CD4-positive, alpha-beta T cell treated with Interleukin-4 for 1 hour (primary cell): ENCODE results near the gene TAF1A.

ENCODE experiments used
- DNase-seq, 2 donors: peaks; one replicate each; pipeline ENCODE4 v3.0.0-alpha.2; 2020 to 2022

The TAF1A gene

DNA sequence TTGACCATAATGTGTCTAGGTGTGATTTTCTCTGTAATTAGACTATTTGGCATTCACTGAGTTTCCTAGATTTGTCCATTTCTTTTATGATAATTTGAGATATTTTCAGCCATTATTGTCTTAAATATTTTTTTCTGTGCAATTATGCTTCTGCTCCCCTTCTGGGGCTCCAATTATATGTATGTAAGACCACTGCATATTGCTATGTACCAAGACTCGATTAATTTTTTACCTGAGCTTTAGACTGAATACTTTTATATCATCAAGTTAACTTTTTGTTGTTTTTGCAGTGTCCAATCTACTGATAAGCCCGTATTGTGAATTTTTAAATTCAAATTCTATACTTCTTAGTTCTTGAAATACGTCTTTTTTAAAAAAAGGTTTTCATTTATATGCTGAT is 5.1 kb upstream of the TAF1A start:
- no peak for DNase-seq

DNA sequence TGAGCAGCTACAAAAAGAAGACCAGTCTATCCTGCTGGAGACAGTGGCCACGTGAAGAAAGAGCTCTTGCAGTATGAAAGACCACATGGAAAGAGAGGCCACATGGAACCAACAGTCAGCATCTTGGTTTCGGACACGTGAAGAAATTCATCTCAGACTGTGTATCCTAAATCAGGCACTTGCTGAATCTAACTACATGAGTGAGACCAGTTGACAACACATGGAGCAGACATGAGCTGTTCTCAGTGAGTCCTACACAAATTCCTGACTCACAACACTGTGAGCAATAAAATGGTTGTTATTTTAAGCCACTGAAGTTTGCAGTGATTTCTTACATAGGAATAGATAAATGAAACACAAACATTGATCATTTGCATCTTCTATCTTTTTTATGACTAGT is 2.4 kb upstream of the TAF1A start:
- DNase-seq, result no peak

DNA sequence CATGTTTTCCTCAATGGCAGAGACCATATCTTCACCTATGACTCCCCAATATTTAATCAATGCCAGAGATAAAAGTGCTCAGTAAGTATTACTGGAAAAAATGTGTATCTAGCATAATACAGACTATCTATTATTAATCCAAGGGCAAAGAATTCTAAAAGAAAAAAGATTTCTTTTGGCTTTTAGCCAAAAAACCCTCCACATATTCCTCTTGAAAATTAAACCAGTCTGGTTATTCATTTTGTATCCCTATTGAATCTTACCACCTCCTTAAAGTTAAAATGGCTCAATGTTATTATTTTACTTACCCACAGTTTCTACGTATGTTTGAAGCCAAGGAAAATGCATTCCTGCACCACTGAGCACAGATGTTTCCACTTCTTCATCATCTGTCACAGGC is 1.6 kb downstream of the TAF1A start:
- DNase-seq, result no peak

DNA sequence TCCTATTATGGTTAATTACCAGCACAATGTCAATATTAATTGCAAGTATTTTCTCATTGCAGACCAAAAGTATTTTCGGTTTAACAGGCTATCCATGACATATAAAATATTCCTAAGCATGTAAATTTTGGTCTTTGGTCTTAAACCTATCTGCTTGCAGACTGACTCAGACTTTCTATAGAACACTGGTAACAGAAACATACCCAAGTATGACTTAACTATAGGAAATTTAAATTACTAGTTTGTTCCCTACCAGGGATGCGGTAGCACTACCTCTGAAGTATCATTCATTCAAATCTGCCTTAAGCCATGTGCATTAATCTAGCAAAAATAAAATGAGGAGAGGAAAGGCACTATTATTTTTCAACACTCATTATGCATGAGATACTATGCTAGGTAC is 2.9 kb downstream of the TAF1A start:
- no peak for DNase-seq

DNA sequence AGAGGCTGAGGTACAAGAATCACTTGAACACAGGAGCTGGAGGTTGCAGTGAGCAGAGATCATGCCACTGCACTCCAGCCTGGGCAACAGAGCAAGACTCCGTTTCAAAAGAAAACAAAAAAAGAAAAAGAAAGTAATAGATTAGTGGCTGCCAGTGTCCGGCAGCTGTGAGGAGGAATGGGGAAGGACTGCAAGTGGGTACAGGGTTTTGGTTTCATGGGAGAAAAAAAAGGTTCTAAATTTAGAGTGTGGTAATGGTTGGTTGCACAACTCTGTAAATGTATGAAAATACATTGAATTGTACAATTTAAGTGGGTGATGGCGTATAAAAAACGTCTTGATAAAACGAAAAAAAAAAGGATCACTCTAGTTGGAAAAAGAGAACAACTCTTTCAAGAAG is 6.7 kb downstream of the TAF1A start:
- DNase-seq, result peak in 1 of 2 donors; percentile 12

DNA sequence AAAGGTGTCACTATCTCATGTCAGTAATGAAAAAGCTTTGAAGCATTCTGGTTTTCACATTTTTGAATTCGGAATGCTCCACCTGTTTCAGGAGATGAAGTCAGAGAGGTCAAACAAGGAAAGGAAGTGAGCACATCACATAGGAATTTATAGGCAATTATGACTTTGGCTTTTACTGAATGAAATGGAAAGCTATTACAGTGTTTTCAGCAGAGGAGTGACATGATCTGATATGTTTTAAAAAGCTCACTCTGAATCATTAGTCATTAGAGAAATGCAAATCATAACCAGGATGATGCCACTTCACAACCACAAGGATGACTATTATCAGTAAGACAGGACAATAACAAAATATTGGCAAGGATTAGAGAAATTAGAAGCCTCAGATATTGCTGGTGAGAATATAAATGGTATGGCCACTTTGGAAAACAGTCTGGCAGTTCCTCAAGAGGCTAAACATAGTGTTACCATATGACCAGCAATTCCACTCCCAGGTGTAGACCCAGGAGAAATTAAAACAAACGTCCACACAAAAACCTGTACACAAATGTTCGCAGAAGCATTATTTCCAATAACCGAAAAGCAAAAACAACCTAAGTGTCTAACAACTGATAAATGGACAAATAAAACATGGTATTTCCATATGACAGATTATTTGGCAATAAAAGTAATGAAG is 7.5 kb downstream of the TAF1A start:
- DNase-seq, result no peak

DNA sequence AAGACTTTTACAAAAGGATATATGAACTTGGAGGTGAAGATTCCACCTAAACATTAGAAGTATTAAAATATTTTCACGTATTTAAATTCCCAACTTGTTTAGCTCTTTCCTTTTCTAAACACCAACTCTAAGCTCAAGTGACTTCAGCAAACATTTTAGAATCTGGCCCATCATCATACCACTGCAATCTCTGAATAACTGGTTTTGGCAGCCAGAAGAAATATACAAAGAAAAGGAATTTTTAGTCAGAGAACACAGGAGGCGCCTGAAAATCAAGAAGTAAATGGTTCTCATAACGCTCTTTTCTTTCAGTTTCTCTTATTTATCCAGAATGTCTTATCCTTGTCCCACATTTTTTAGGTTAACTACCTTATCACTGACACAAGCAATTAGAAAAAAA is 10.4 kb downstream of the TAF1A start:
- DNase-seq, result no peak

DNA sequence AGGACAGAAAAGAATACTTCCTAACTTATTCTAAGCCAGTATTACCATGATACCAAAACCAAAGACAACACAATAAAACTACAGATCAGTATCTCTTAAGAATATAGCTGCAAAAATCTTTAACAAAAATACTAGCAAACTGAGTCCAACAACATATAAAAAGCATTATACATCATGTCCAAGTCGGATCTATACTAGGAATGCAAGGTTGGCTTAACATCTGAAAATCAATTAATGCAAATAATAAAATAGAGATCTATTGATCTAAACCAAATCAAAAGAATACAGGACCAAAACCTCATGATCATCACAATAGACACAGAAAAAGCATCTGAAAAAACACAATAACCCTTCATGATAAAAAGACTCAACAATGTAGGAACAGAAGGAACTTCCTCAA is 18.9 kb downstream of the TAF1A start:
- no peak for DNase-seq

DNA sequence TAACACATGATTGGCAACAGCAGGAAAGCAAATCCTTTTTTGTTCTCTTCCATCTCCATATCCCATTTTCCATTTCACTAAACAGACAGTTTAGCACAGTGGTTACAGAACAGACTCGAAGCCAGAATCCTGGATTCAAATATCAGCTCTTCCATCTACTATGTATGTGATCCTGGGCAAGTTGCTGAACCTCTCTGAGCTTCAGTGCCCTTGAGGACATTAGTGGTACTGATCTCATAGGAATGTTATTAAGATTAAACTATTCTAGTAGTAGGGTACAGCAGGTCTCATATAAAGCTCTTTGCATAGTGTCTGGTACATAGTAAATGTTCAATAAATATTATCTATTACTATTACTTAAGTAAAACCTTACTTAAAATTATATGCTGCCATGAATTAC is 28.1 kb downstream of the TAF1A start:
- no peak for DNase-seq

DNA sequence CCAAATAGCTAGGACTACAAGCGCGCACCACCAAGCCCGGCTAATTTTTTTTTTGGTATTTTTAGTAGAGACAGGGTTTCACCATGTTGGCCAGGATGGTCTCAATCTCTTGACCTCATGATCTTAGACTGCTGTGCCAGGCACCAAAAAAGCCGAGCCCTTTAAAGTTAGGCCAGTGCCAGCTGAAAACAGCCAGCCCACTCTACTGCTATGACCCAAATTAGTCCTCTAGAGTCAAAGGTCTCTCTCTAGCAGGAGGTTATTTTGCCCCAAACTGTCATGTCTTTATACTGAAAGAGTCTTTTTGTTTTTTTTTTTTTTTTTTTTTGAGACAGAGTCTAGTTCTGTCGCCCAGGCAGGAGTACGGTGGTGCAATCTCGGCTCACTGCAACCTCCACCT is 32.2 kb downstream of the TAF1A start:
- DNase-seq, result no peak

DNA sequence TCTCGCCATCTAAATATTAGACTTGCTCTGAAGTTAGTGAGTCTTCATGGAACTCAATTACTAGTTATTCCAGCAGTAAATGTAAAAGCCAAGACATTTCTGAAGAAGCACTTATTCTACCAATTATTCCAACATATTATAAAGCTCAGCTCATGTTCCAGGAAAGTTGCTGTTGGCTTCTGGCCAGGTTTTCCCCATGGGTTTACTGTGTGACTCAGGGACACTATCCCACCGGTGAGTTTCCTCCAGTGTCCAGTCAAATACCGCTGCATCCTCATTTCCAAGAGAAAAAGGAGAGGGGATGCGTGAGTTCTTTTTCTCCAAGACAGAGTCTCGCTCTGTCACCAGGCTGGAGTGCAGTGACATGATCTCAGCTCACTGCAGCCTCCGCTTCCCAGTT is 32.6 kb downstream of the TAF1A start:
- DNase-seq, result no peak

DNA sequence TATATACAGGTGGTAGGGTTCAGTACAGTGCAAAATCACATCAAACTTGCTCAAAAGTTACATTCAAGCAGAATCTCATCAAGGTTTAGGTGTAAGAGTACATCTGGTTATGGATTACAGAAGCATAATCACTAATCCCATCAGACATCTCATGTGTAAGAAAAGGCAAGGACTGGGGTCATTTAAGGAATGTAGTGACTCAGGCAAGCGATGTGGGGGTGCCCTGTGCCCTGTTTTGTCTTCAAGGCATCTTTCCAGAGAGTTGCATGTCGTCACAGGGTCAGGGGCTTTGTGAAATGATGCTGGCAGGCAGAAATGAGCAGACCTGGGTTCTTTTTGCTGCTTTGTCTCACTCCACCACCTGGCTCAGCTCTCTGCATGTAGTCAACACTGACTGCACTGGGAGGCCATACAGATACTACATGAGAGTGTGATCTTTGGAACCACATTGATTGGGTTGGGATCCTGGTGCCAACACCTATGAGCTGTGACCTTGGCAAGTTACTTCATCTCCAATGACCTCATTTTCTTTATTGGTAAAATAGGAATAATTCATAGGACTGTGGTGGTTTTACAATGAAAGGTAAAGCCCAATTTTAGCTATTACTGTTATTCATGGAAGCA is 33.6 kb downstream of the TAF1A start:
- no peak for DNase-seq

DNA sequence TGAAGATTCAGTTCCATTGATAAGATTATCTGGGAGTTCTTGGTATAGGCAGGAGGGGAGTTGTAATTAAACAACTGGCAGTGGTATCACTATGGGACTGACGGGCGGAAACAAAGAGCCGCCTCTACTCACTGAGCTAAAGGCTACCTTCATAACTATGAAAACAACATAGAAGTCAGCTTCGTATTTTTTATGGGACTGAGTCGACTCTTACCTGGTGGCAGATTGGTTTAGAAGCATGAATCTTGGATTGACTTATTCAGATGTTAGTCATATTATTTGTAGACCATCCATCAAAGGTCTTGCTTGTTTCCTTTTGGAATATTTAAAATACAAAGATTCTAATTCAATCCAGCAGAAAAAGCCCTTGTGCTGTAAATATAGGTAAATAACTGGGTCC is 35.6 kb downstream of the TAF1A start:
- no peak for DNase-seq

DNA sequence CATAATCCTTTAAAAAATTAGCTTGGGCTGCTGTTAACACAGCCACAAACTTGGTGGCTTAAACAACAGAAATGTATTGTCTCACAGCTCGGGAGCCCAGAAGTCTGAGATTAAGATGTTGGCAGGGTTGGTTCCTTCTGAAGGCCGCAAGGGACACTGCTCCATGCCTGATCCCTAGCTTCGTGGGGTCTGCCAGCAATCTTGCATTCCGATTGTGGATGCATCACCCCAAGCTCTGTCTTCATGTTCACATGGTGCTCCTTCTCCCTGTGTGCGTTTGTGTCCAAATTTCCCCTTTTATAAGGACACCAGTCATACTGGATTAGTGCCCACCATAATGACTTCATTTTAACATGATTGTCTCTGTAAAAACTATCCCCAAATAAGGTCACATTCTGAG is 36.9 kb downstream of the TAF1A start:
- DNase-seq, result no peak

DNA sequence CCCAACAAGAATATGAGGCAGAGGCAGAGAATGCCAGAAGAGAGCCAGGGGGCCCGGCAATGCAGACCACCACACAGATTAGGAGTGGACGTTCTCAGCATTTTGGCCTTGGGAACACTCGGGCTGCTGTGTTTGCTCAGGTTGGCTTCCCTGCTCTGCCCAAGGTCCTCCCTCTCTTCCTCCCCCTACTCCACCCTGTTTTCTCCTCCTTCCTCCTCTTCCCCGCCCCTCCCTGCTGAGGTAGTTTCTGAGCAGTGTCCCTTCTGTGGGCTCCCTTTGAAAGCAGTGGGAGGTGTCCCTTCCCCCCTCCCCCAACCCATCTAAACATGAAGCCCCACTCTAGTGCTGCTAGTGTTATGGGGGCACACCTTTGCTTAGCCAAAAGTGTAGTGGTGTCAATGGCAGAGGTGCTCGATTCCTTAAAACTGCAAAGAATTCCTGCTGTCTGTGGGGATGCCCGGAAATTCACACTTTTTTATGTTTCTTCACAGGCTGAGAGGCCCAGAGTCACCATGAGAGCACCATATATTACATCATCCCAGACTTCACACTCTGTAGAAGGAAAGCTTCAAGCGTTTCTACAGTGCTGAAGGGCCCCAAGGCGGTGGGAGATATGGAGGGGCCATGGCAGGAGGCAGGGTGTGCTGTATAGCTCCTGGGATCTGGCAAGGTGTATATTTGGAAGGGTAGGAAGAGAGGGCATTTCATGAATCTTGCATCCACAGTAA is 41.6 kb downstream of the TAF1A start, which contains the start of gene HHIPL2:
Gene HHIPL2 (minus strand): TSS at position 161 of the 728 bp plus-strand sequence. CDS start 60 bp downstream, at position 101.
- DNase-seq, result no peak

DNA sequence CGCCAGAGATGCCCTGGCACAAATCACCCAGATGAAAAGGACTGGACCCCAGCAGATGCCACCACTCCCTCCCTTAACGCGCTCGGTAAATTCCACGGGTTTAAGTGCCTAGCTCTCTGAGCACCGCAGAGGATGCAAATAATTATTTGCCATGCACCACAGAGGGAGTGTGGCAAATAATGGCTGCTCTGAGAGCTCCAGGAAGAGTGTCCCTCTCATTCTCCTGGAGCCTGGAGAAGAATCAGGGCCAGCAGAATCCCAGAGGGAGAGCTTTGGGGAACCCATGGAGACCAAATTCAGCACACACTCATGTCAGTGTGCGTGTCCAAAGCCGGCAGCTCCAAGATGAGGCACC is 42.5 kb downstream of the TAF1A start:
- no peak for DNase-seq

DNA sequence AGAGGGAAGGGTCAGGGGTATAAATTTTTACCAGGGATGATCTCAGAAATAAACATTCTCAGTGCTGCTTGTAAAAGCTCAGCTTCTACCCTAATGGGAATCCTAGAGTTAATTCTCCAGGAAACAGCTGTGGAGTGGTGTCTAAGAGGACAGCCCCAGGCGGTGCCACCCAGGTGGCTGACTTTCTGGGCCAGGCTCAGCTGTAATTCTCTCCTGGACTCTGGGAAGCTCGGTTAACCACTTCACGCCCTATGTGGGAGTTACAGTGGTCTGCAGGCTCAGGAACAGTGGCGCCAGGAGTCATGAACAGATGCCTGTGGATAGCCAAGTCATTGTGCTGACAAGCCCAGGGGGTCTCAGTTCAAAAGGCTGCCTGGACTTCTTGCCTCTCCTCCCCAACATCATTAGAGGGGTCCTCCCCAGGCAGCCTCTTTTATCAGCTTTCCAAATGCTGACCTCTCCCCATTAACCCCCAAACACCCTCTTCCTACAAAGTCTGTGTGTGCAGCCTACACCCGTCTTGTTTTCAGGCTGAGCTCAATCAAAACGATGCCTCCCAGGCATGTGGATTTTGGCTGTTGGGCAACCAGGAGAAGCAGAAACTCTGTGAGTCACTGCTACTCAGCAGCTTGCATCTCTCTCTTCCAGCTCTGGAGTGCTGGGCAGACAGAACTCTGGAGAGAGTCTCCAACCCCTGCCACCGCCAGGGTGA is 43.0 kb downstream of the TAF1A start:
- no peak for DNase-seq

DNA sequence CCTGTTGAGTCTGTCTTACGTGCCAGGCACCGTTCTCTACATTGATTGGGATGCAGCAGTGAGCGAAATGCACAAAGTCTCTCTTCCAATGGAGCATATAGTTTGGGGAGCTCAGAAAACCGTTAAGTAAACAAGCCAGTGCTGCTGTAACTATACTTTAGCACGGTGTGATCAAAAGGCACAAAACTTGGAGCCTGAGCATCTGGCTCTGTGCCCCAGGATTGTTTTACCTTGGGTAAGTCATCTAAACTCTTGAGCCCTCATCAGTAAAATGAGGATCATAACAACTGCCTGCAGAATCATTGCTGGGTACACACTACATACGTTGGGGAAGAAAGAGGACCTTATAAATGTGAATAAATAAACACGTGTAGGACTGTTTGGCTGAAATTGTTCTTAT is 43.6 kb downstream of the TAF1A start:
- DNase-seq, result no peak

DNA sequence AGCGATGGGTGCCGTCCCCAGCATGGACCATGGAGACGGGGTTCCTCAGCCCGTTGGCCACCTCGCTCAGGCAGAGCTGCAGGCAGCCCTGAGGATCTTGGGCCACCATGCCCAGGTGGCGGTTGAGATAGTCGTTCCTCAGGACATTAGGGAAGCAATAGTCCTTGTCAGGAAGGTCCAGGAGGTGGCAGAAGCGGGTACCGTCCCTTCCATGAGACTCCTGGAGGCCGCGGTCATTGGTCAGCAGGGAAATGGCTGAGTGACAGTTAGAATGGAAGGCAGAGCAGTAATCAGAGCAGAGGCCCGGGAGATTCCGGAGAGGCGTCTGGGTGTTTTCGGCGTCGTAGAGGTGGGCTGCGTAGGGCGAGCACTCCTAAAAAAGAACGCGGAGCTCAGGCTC is 45.9 kb downstream of the TAF1A start:
- no peak for DNase-seq

DNA sequence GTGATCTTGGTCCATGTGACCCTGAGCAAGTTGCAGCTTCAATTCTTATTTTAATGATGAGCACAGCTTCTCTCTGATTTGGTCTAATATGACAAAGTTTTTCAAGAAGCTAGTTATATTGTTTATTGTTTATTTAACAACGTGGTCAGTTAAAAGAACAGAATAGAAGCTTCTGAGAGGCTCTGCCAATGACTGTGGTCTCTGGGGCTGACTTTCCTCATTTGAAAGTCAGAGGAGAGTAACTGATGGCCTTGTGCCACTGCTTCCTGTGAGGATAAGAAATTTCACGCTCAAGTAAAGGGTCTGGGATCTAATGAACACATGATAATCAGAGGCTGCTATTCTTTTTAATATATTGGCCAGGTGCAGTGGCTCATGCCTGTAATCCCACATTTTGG is 49.1 kb downstream of the TAF1A start:
- DNase-seq, result no peak

DNA sequence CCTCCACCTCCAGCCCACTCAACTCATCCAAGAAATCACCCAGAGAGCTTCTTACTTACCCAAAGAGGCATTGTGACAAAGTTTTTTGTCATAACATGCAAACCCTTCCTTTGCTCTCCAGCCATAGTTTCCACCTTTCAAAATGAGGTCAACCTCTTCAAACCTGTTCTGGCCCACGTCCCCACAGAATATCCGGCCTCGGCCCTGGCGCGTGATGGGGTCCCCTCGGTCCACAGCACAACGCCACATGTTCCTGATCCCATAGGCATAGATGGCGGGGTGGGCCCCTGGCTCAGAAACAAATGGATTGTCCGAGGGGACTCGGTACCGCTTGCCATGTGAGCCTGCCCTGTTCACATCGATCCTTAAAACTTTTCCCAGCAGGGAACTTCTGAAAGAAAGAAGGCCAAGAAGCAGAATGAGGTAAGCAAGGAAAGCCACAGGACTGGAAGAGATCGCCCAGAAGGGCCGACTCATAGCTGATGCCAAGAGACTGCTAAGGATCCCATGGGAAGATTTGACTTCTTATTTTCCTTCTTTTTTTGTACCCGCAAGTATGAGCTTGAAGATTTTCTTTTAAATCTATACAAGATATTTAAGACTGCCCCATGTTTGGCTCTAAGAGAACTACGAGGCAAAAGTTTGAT is 49.7 kb downstream of the TAF1A start:
- no peak for DNase-seq

DNA sequence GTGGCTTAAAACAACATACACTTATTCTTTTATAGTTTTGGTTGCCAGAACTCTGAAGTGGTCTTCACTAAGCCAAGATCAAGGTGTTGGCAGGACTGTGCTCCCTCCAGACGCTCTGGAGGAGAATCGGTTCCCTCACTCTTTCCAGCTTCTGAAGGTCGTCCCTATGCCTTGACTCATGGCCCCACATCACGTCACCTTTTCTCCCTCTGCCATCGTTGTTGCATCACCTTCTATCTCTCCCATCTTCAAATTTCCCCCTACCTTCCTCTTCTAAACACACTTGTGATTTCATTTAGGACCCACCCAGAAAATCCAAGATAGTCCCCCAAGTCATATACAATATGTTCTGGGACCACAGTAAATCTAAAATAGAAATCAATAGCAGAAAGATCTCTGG is 54.3 kb downstream of the TAF1A start:
- no peak for DNase-seq

DNA sequence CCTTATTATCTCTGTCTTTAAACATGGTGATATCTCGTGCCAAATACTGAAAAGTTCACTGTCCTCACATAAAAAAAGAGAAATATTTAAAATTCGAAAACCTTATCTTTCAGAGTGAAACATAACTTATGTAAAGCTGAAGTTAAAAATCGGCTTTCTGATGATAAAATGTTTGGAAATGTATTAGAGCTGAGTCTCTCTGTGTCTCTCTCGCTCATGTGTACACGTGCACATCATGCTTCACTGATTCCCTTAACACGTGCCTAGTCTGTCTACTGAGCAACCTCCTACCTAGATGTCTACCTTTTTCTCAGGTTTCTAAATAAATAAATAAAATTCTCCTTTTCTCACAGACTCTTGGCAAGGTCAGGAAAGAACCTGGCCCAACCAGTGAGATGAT is 58.9 kb downstream of the TAF1A start:
- DNase-seq, result no peak
